Measurements from ENCODE around the gene MRPL19. TPM values are rescaled to one million over a fixed set of nuclear protein-coding genes. Genes with fewer than 3 reads are reported as not detected.

MRPL19 gene
- total and polyA plus RNA-seq, 2 experiments from 2014 or later = 65.5 to 149 TPM

DNA sequence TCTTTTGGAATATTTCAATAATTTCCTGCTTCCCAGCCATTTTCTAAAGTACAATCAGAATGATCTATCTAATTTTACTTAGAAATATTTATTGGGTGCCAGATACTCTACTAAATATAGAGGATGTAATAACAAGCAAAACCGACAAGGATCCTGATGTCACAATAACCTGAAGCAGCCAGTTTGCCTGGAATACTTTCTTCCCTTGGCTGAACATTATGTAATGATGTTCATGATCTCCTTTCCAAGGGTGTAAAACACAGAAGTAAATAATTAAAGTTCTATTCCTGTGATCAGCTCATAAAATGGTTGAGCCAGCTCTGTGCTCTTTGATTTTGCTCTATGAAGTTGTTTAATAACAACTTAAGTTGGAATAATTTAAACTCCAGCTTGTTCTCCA, 2.6 kb upstream of the MRPL19 start:
- TF ChIP-seq ZNF462 (CRISPR knock-in tag; IDR thresholded peaks at IDR 0.05) = no peak
- TF ChIP-seq, protein P1, sequence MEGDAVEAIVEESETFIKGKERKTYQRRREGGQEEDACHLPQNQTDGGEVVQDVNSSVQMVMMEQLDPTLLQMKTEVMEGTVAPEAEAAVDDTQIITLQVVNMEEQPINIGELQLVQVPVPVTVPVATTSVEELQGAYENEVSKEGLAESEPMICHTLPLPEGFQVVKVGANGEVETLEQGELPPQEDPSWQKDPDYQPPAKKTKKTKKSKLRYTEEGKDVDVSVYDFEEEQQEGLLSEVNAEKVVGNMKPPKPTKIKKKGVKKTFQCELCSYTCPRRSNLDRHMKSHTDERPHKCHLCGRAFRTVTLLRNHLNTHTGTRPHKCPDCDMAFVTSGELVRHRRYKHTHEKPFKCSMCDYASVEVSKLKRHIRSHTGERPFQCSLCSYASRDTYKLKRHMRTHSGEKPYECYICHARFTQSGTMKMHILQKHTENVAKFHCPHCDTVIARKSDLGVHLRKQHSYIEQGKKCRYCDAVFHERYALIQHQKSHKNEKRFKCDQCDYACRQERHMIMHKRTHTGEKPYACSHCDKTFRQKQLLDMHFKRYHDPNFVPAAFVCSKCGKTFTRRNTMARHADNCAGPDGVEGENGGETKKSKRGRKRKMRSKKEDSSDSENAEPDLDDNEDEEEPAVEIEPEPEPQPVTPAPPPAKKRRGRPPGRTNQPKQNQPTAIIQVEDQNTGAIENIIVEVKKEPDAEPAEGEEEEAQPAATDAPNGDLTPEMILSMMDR (conservative IDR thresholded peaks at IDR 0.05; ENCODE audit: low read depth in 2 of 2) = no peak
- no peak for TF ChIP-seq NANOG (IDR thresholded peaks at IDR 0.05; ENCODE audit: borderline replicate concordance)
- TF ChIP-seq, protein P2, sequence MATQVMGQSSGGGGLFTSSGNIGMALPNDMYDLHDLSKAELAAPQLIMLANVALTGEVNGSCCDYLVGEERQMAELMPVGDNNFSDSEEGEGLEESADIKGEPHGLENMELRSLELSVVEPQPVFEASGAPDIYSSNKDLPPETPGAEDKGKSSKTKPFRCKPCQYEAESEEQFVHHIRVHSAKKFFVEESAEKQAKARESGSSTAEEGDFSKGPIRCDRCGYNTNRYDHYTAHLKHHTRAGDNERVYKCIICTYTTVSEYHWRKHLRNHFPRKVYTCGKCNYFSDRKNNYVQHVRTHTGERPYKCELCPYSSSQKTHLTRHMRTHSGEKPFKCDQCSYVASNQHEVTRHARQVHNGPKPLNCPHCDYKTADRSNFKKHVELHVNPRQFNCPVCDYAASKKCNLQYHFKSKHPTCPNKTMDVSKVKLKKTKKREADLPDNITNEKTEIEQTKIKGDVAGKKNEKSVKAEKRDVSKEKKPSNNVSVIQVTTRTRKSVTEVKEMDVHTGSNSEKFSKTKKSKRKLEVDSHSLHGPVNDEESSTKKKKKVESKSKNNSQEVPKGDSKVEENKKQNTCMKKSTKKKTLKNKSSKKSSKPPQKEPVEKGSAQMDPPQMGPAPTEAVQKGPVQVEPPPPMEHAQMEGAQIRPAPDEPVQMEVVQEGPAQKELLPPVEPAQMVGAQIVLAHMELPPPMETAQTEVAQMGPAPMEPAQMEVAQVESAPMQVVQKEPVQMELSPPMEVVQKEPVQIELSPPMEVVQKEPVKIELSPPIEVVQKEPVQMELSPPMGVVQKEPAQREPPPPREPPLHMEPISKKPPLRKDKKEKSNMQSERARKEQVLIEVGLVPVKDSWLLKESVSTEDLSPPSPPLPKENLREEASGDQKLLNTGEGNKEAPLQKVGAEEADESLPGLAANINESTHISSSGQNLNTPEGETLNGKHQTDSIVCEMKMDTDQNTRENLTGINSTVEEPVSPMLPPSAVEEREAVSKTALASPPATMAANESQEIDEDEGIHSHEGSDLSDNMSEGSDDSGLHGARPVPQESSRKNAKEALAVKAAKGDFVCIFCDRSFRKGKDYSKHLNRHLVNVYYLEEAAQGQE (IDR thresholded peaks at IDR 0.05; ENCODE audit: unreplicated experiment) = no peak
- no peak for TF ChIP-seq ZNF331 (CRISPR knock-in tag; IDR thresholded peaks at IDR 0.05; ENCODE audit: low read depth)
- no peak for TF ChIP-seq STAT1 (IDR thresholded peaks at IDR 0.05; ENCODE audit: unreplicated experiment)
- TF ChIP-seq ETS1 (IDR thresholded peaks at IDR 0.05) = no peak
- no peak for TF ChIP-seq CREB1 (CRISPR knock-in tag; IDR thresholded peaks at IDR 0.05; ENCODE audit: low read depth)
- TF ChIP-seq EZH2phosphoT487 (IDR thresholded peaks at IDR 0.05; ENCODE audit: unreplicated experiment) = no peak
- TF ChIP-seq ZNF114 (CRISPR knock-in tag; IDR thresholded peaks at IDR 0.05) = no peak
- no peak for TF ChIP-seq JUNB (IDR thresholded peaks at IDR 0.05; ENCODE audit: unreplicated experiment)
- no peak for TF ChIP-seq EZH2 (IDR thresholded peaks at IDR 0.05; ENCODE audit: low read depth, unreplicated experiment)
- no peak for TF ChIP-seq POLR2AphosphoS5 (IDR thresholded peaks at IDR 0.05; ENCODE audit: low read depth)
- Histone ChIP-seq H4K20me1 (replicated peaks; ENCODE audit: insufficient read depth) (no peaks in the 10 kb centered on the region), H3F3A (replicated peaks; ENCODE audit: low read depth) (no peaks in the 10 kb centered on the region), H3K36me3 (ENCODE audit: insufficient read depth) (no peaks in the 10 kb centered on the region), H3K27me3 (ENCODE audit: insufficient read depth) (no peaks in the 10 kb centered on the region), H3K4me2 (no peak overlapping the region), H3K79me2 (replicated peaks; ENCODE audit: insufficient read depth) (peaks cover 24% of the 10 kb centered on the region), H3K9me2 (ENCODE audit: insufficient read depth) (no peaks in the 10 kb centered on the region), H3K4me1 (ENCODE audit: insufficient read depth) (no peaks in the 10 kb centered on the region; the same call in 1 of the 2 replicates), H3K27ac (ENCODE audit: low read depth) (no peak overlapping the region), H3K4me3 (no peak overlapping the region), H2AFZ (no peak overlapping the region)
- no peak overlapping the region for H3K4me3 Mint-ChIP-seq
- H3K9me3 Mint-ChIP-seq = no peaks in the 10 kb centered on the region
- peaks cover 2% of the 10 kb centered on the region; the same call in 1 of the 3 replicates for H3K4me1 Mint-ChIP-seq
- peaks cover 1% of the 10 kb centered on the region for H3K27me3 Mint-ChIP-seq (ENCODE audit: insufficient read depth, low read depth, poor library complexity)
- H3K27ac Mint-ChIP-seq = no peak overlapping the region
- ATAC-seq (no peak), DNase-seq (ENCODE audit: low spot score) (no peak)
- peaks cover 15% of the 10 kb centered on the region for H3K36me3 Mint-ChIP-seq (ENCODE audit: low read depth)

Measured in GM23338 (cell line).